Panc1 (cell line): Measurements from ENCODE around the gene SPDEF. TPM values are rescaled to one million over a fixed set of nuclear protein-coding genes. Genes with fewer than 3 reads are reported as not detected.
A peak's percentile ranks its signal among the peaks of the same experiment; 100 is the strongest.

Source experiments
- ATAC-seq: fragments of 200-7000 bp; cut with Tn5 transposase; 2 replicates; pipeline ENCODE4 v1.9.1; 2020; ENCODE audit warnings: mild to moderate bottlenecking, moderate library complexity
- BruUV-seq: library from RNA; stranded (reverse); fragments of 400-500 nt; replicated peaks from 2 replicates; lab custom pipeline; 2021; lab: Mats Ljungman, UMichigan
- CTCF ChIA-PET: fragments of 300-600 bp; sonication (Branson Sonifier 250); formaldehyde crosslinking; loops from one replicate; lab custom pipeline; 2022; ENCODE audit warnings: antibody characterized with exemption; lab: Charles Lee
- POLR2A ChIA-PET: fragments of 300-600 bp; sonication (Branson Sonifier 250); formaldehyde crosslinking; loops from one replicate; lab custom pipeline; 2022; ENCODE audit warnings: antibody characterized with exemption; lab: Charles Lee
- DNase-seq: peaks from one replicate; pipeline ENCODE4 v3.0.0-alpha.2; 2010; ENCODE audit warnings: low read depth, low spot score
- H3K27ac ChIP-seq: 2 replicates; pipeline ENCODE4 v1.5.1; 2011; ENCODE audit warnings: mild to moderate bottlenecking, low read length, inconsistent platforms
- H3K27me3 ChIP-seq: fragments of 200-500 bp; sonication (Bioruptor generic); 2 replicates; pipeline ENCODE4 v1.6.0; 2014; ENCODE audit warnings: low read length, inconsistent platforms; ENCODE audit not compliant: control insufficient read depth, insufficient read depth
- H3K36me3 ChIP-seq: fragments of 200-500 bp; sonication (Bioruptor generic); 2 replicates; pipeline ENCODE4 v1.5.1; 2014; ENCODE audit warnings: inconsistent platforms, mild to moderate bottlenecking, low read length, moderate library complexity; ENCODE audit not compliant: control insufficient read depth, insufficient read depth
- H3K4me1 ChIP-seq: 2 replicates; pipeline ENCODE4 v1.5.1; 2011; ENCODE audit warnings: inconsistent platforms, mild to moderate bottlenecking, low read length, moderate library complexity; ENCODE audit not compliant: control insufficient read depth, insufficient read depth
- H3K4me3 ChIP-seq, 2 experiments: 2 replicates each; pipeline ENCODE4 v1.5.1; 2011 to 2012; ENCODE audit warnings: low read depth in 2 of 2, low read length in 2 of 2, mild to moderate bottlenecking in 2 of 2, inconsistent platforms in 1 of 2, moderate library complexity in 1 of 2
- H3K9me3 ChIP-seq: fragments of 200-500 bp; sonication (Bioruptor generic); 2 replicates; pipeline ENCODE4 v1.5.1; 2014; ENCODE audit warnings: low read depth, mild to moderate bottlenecking, inconsistent platforms, low read length, moderate library complexity; ENCODE audit not compliant: control insufficient read depth, insufficient read depth
- CTCF ChIP-seq: fragments of 450-650 bp; IDR thresholded peaks from 2 replicates; pipeline ENCODE4 v1.5.1; 2017; ENCODE audit warnings: mild to moderate bottlenecking
- POLR2AphosphoS5 ChIP-seq: IDR thresholded peaks from 2 replicates; pipeline ENCODE4 v1.6.1; 2012; ENCODE audit warnings: mild to moderate bottlenecking, low read depth, low read length, moderate library complexity
- REST ChIP-seq, 2 experiments: IDR thresholded peaks; 2 replicates each; pipeline ENCODE4 v1.6.1; 2011 to 2012; ENCODE audit warnings: low read depth in 2 of 2, control low read depth in 1 of 2, low read length in 1 of 2, mild to moderate bottlenecking in 1 of 2, moderate library complexity in 1 of 2; ENCODE audit not compliant: insufficient read depth in 1 of 2
- SIN3A ChIP-seq: IDR thresholded peaks from 2 replicates; pipeline ENCODE4 v1.6.1; 2012; ENCODE audit warnings: low read depth, mild to moderate bottlenecking, low read length, moderate library complexity, borderline replicate concordance; ENCODE audit not compliant: insufficient read depth
- TCF7L2 ChIP-seq: IDR thresholded peaks from 2 replicates; pipeline ENCODE4 v1.6.1; 2011; ENCODE audit warnings: mild to moderate bottlenecking, low read depth, low read length, inconsistent platforms
- in situ Hi-C: cut with HindIII; loops from 2 replicates; pipeline ENCODE4 v1.10.0; 2016; ENCODE audit warnings: low sequenced_read_pairs, low pct_unique_long_range_greater_than_20kb
- intact Hi-C: fragments of 100-400 bp; cut with micrococcal nuclease; formaldehyde crosslinking; loops from one replicate; pipeline ENCODE4 v1.10.0; 2022; ENCODE audit not compliant: unreplicated experiment
- total RNA-seq: library from RNA; stranded (reverse); gene quantifications from one replicate; pipeline ENCODE4 v1.2.1, GENCODE V29; 2021; ENCODE audit not compliant: unreplicated experiment

The SPDEF gene
- total RNA-seq, 1 experiment from 2014 or later: 1.6 TPM

- DNase-seq: peak; percentile 53
- peaks cover 15% of the 10 kb centered on the region for H3K4me1 ChIP-seq
- CTCF ChIA-PET: interaction anchor here (0.5 to 0.7 kb wide), 4 partner anchors 46 to 414 kb away, joined by 3 to 8 read pairs (median 6); no protein-coding TSS in a partner anchor
- no peaks in the 10 kb centered on the region for H3K9me3 ChIP-seq
- in situ Hi-C loops (no loop called here), intact Hi-C loops (loop anchor here (5.0 kb wide), 1 partner anchor 80 kb away; no protein-coding TSS in a partner anchor)
- POLR2A ChIA-PET: interaction anchor here (0.5 kb wide), 1 partner anchor 548 kb away, joined by 7 read pairs; no protein-coding TSS in a partner anchor
- TF ChIP-seq REST (IDR thresholded peaks at IDR 0.05; ENCODE audit: insufficient read depth in 1 of 2, low read depth in 2 of 2, low read length in 1 of 2) (peak in 1 of 2 experiments; percentile 60; a peak in 1 of 4 replicates), POLR2AphosphoS5 (0 out of 2 replicates have a peak, but pooled peaks have one; percentile 27), CTCF (peak; percentile 85; the same call in 1 of the 2 replicates), TCF7L2 (no peak)
- no peaks in the 10 kb centered on the region for H3K27me3 ChIP-seq
- no peaks in the 10 kb centered on the region for H3K36me3 ChIP-seq
- BruUV-seq: no TSS peak
- H3K4me3 ChIP-seq: peak overlapping the region; percentile 27 to 39
- ATAC-seq: peak; percentile 95
- peak overlapping the region; percentile 72 for H3K27ac ChIP-seq
Measured at GRCh38 chr6:34526992-34527728, 29.0 kb downstream of the SPDEF start.

GRCh38 chr6:34526241-34526972, 29.7 kb downstream of the SPDEF start:
- ChIA-PET CTCF (interaction anchor here (0.5 to 0.6 kb wide), 2 partner anchors 59 to 392 kb away, joined by 3 to 4 read pairs; no protein-coding TSS in a partner anchor), POLR2A (interaction anchor here (0.5 kb wide), 1 partner anchor 548 kb away, joined by 7 read pairs; no protein-coding TSS in a partner anchor)
- peak overlapping the region; percentile 72 for H3K27ac ChIP-seq
- H3K4me3 ChIP-seq: peak overlapping the region; percentile 27 to 39
- peaks cover 15% of the 10 kb centered on the region for H3K4me1 ChIP-seq
- H3K27me3 ChIP-seq: no peaks in the 10 kb centered on the region
- H3K9me3 ChIP-seq: no peaks in the 10 kb centered on the region
- intact Hi-C loops: loop anchor here (5.0 kb wide), 1 partner anchor 81 kb away; no protein-coding TSS in a partner anchor
- DNase-seq: no peak
- ATAC-seq: no peak
- in situ Hi-C loops: no loop called here
- no peaks in the 10 kb centered on the region for H3K36me3 ChIP-seq
- TF ChIP-seq POLR2AphosphoS5: no peak
- no peak for TF ChIP-seq REST (IDR thresholded peaks at IDR 0.05; ENCODE audit: insufficient read depth in 1 of 2, low read depth in 2 of 2, low read length in 1 of 2)
- no peak for TF ChIP-seq CTCF
- no peak for TF ChIP-seq SIN3A
- no peak for TF ChIP-seq TCF7L2
- BruUV-seq: no TSS peak
